ENCODE results near the gene KMT2E.
"Not testable (repeated sequence)": the region's sequence is repeated elsewhere in the genome, so short reads cannot be mapped to it uniquely, and the experiment has no call there.

The KMT2E gene

DNA sequence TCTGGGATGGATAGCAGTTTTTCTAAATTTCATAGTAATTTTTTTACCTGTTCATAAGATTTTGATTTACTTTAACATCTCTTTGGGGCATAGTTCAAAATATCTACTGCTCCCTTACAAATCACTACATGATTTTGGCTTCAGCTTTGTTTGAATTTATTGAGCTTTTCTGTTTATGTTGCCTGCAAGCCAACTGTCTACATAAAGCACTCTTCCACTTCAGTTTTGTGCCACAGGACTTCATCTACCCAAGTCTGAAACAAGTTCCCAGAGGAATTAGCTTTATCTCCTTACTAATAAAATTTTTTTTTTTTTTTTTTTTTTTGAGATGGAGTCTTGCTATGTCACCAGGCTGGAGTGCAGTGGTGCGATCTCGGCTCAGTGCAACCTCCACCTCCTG is 45.4 kb upstream of the KMT2E start:
- no peak for DNase-seq (ENCODE audit: low read depth)
- TF ChIP-seq, protein P1, sequence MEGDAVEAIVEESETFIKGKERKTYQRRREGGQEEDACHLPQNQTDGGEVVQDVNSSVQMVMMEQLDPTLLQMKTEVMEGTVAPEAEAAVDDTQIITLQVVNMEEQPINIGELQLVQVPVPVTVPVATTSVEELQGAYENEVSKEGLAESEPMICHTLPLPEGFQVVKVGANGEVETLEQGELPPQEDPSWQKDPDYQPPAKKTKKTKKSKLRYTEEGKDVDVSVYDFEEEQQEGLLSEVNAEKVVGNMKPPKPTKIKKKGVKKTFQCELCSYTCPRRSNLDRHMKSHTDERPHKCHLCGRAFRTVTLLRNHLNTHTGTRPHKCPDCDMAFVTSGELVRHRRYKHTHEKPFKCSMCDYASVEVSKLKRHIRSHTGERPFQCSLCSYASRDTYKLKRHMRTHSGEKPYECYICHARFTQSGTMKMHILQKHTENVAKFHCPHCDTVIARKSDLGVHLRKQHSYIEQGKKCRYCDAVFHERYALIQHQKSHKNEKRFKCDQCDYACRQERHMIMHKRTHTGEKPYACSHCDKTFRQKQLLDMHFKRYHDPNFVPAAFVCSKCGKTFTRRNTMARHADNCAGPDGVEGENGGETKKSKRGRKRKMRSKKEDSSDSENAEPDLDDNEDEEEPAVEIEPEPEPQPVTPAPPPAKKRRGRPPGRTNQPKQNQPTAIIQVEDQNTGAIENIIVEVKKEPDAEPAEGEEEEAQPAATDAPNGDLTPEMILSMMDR (IDR thresholded peaks at IDR 0.05; ENCODE audit: insufficient read depth, low read depth, low read length, missing control alignments): no peak
- H3K4me3 ChIP-seq (ENCODE audit: low read length): no peak overlapping the region

GRCh38 chr7:104969183-104969582 is 44.8 kb upstream of the KMT2E start:
- TF ChIP-seq, protein P1 (IDR thresholded peaks at IDR 0.05; ENCODE audit: insufficient read depth, low read depth, low read length, missing control alignments): no peak
- no peak overlapping the region for H3K4me3 ChIP-seq (ENCODE audit: low read length)
- no peak for DNase-seq (ENCODE audit: low read depth)

- H3K4me3 ChIP-seq (ENCODE audit: low read length): no peak overlapping the region
- peak; percentile 85 for DNase-seq (ENCODE audit: low read depth)
- TF ChIP-seq, protein P1 (IDR thresholded peaks at IDR 0.05; ENCODE audit: insufficient read depth, low read depth, low read length, missing control alignments): no peak
Observed at GRCh38 chr7:104971290-104972071, 42.5 kb upstream of the KMT2E start.

- DNase-seq (ENCODE audit: low read depth): peak; percentile 33
Observed at GRCh38 chr7:104972500-104972899, 41.5 kb upstream of the KMT2E start.

DNA sequence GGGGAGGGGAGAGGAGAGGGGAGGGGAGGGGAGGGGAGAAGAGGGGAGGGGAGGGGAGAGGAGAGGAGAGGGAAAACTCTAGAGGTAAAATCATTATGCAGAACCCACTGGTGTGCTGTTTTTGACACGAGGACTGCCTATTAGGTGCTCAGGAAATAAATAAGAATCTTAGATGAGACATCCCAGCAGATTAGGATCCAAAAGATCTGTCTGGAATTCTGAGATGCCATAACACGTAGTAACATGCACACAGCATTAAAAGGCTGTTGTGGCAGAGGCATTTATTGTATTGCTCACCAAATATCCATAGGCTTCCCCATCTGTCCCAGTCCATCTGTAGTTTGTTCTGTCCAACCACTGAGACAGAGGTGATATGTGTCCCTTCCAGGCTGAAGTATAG is 40.8 kb upstream of the KMT2E start:
- no peak overlapping the region for H3K4me3 ChIP-seq (ENCODE audit: low read length)
- TF ChIP-seq, protein P1 (IDR thresholded peaks at IDR 0.05; ENCODE audit: insufficient read depth, low read depth, low read length, missing control alignments): no peak
- DNase-seq (ENCODE audit: low read depth): peak; percentile 89

More at GRCh38 chr7:104972500-104972899, 41.5 kb upstream of the KMT2E start:
- TF ChIP-seq, protein P1 (IDR thresholded peaks at IDR 0.05; ENCODE audit: insufficient read depth, low read depth, low read length, missing control alignments): no peak
- no peak overlapping the region for H3K4me3 ChIP-seq (ENCODE audit: low read length)

DNA sequence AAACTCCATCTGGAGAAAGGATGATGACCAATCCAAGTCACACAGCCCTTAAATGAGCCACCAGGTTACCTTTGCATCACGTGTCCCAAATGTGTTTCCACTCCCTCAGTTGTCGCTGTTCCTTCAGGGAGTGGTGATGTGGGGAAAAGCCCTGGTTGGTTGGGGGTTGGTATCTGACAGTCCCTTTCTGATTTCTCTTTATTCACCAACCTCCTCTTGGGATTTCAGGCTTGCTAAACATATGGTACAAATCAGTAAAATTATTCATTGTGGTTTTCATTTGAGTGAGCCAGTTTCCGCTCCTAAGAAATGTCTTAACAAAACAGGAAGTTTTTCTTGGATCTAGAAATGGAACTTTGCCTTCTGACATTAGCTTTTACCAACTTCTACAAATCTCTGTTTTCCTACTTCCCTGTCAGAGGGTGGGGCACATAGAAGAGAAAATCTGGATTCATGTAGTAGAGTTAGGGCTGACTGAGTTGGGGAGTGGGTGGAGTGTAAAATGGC is 40.0 kb upstream of the KMT2E start:
- H3K4me3 ChIP-seq (ENCODE audit: low read length): no peak overlapping the region
- TF ChIP-seq, protein P1 (IDR thresholded peaks at IDR 0.05; ENCODE audit: insufficient read depth, low read depth, low read length, missing control alignments): no peak
- peak; percentile 55 for DNase-seq (ENCODE audit: low read depth)

DNA sequence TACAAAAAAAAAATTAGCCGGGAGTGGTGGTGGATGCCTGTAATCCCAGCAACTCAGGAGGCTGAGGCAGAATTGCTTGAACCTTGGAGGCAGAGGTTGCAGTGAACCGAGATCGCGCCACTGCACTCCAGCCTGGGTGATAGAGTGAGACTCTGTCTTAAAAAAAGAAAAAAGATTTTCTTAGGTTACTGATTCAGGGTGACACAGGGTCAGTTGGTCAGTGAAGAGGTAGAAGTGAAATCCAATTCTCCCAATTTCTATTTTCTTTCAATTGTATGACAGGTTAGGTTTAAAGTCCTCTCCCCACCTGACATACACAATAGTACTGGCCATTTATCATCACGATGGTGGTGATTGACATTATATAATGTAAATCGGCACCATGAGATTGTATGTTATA is 38.5 kb upstream of the KMT2E start:
- DNase-seq (ENCODE audit: low read depth); H3K4me3 ChIP-seq (ENCODE audit: low read length): not testable (repeated sequence)

Data from epithelial cell of esophagus (primary cell).